ENCODE data around the gene ASB18. TPM values are rescaled to one million over a fixed set of nuclear protein-coding genes. Genes with fewer than 3 reads are reported as not detected.

Gene ASB18
- total RNA-seq, 1 donor from 2014 or later: not detected

DNA sequence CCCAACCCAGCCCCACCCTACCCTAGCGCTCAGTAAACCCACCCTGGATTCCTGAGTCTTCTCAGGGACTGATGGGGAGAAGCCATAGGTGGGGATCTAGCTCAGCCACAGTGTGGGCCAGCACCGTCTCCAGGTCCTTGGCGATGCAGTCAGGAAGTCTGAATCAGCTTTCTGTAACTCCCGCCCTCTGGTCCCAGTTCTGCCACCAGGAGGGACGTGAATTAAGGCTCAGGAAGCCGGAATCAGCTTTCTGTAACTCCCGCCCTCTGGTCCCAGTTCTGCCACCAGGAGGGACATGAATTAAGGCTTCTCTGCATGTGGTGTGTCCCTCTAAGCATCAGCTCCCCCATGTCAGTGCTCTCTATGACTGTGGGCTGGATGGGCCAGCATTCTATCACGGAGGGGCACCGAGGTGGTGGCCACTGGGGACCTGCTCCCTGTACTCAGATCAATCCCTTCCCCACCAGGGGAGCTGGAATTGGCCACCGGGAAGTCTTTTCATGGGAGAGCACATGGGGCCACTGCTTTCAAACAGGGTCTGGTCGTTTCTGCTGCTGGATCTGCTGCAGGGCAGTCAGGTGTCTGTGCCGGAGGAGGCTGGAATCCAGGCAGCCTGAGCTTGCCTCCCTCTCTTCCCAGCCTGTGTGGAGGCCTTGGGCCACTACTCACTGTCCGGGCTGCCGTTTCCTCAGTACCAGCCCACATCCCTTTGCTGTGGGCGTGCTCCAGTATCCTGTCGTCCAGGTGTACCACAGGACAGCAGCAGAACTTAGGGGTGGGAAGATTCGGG is 24.7 kb downstream of the ASB18 start:
- no peak for DNase-seq (ENCODE audit: low read depth)
- Histone ChIP-seq H3K36me3 (ENCODE audit: control insufficient read depth, insufficient read depth, low read length) (no peaks in the 10 kb centered on the region), H3K27me3 (ENCODE audit: control insufficient read depth, insufficient read depth, low read length) (peaks cover 39% of the 10 kb centered on the region)

DNA sequence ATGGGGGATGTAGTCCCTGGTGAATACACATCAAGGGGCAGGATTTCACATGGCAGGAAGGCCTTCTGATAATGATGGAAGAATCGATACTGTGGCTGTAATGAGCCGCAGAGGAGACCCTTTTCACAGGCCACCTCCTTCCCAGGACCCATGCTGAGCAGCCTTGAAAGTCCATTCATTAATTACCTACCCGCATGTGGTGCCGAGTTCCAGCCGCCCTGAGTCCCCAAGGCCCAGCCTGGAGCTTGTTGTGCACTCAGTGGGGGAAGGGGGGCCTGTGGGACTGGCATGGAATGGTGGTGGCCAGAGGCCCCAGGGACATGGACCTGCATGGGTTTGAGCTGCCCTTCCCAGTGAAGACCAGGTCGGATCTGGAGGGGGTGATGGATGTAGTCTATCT is 25.5 kb downstream of the ASB18 start:
- TF ChIP-seq, protein P1, sequence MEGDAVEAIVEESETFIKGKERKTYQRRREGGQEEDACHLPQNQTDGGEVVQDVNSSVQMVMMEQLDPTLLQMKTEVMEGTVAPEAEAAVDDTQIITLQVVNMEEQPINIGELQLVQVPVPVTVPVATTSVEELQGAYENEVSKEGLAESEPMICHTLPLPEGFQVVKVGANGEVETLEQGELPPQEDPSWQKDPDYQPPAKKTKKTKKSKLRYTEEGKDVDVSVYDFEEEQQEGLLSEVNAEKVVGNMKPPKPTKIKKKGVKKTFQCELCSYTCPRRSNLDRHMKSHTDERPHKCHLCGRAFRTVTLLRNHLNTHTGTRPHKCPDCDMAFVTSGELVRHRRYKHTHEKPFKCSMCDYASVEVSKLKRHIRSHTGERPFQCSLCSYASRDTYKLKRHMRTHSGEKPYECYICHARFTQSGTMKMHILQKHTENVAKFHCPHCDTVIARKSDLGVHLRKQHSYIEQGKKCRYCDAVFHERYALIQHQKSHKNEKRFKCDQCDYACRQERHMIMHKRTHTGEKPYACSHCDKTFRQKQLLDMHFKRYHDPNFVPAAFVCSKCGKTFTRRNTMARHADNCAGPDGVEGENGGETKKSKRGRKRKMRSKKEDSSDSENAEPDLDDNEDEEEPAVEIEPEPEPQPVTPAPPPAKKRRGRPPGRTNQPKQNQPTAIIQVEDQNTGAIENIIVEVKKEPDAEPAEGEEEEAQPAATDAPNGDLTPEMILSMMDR (IDR thresholded peaks at IDR 0.05; ENCODE audit: insufficient read depth, low read length, poor library complexity, severe bottlenecking): no peak
- H3K27me3 ChIP-seq (ENCODE audit: control insufficient read depth, insufficient read depth, low read length): peaks cover 41% of the 10 kb centered on the region
- no peak for DNase-seq (ENCODE audit: low read depth)
- H3K36me3 ChIP-seq (ENCODE audit: control insufficient read depth, insufficient read depth, low read length): no peaks in the 10 kb centered on the region
- H3K4me3 ChIP-seq (ENCODE audit: low read depth, low read length): no peak overlapping the region

More for the DNA sequence above, 24.7 kb downstream of the ASB18 start:
- no peak overlapping the region for H3K4me3 ChIP-seq (ENCODE audit: low read depth, low read length)
- TF ChIP-seq, protein P1 (IDR thresholded peaks at IDR 0.05; ENCODE audit: insufficient read depth, low read length, poor library complexity, severe bottlenecking): no peak

DNA sequence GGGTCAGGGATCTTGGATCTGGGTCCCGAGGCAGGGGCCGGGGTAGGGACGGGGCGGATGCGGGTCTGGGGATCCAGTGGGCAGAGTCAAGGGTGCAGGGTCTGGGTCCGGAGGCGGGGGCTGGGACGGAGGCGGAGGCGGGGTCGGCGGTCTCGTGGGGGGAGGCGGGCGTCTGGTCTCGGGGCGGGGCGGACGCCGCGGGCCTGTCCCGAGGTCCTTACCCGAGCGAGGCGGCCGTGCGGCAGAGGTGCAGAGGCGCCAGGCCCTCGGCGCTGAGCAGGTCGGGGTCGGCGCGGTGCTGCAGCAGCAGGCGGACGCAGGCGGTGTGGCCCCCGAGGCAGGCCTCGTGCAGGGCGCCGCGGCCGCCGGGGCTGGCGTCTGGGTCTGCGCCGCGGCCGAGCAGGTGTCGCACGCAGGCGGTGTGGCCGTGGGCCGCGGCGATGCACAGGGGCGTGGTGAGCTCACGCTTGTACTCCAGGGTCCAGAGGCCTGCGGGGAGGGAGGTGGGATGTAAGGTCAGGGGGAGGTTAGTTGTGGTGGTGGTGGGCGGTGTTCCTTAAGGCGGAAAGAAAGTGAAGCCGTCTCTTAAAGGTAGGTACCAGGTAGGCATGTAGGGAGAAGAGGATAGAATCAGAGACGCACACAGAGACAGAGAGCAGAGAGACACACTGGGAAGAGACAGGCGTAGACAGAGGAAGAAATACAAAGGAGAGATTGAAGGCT is 26.6 kb downstream of the ASB18 start:
- DNase-seq (ENCODE audit: low read depth): no peak
- TF ChIP-seq, protein P1 (IDR thresholded peaks at IDR 0.05; ENCODE audit: insufficient read depth, low read length, poor library complexity, severe bottlenecking): no peak

DNA sequence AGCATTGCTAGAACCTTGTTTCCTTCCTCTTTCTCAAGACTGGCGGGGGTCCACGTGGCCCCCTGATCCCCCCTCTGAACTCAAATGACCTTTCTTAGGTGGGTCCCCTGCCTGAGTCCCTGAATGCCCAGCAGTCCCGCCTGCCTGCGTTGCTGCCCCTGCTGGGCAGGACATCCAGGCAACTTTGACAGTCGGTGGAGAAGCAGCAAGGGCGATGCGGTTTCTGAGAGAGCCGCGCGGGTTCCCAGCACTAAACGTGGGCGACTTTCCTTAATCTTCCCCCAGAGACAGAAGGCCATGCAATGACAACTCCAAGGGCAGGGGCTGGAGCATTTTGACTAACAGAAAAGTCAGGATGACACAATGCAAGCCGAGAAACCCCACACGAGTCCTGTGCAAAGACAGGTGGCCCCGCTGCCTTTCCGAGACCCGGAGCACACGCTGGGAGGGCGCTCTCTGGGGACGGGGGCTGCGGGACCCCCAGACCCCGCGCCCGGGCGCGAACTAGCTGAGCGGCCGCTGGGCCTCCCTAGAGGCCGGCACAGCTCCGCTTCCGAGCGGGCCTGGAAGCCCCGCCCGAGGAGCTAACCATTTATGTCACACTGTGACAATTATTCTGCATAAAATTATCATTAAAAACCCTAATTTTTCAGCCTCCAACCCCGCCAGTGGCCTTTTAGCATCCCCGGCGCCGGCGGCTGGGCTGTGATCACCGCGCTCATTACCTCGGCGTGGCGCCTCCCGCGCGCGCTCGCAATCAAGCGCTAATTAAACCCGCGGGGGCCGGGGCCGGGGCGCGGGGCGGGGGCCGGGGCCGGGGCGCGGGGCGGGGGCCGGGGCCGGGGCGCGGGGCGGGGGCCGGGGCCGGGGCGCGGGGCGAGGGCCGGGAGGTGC is 27.4 kb downstream of the ASB18 start:
- Histone ChIP-seq H3K4me3 (ENCODE audit: low read depth, low read length) (peak overlapping the region; percentile 6), H3K27me3 (ENCODE audit: control insufficient read depth, insufficient read depth, low read length) (peaks cover 41% of the 10 kb centered on the region), H3K36me3 (ENCODE audit: control insufficient read depth, insufficient read depth, low read length) (no peaks in the 10 kb centered on the region)
- no peak for DNase-seq (ENCODE audit: low read depth)
- TF ChIP-seq, protein P1 (IDR thresholded peaks at IDR 0.05; ENCODE audit: insufficient read depth, low read length, poor library complexity, severe bottlenecking): no peak

More for the DNA sequence above, 26.6 kb downstream of the ASB18 start:
- peaks cover 41% of the 10 kb centered on the region for H3K27me3 ChIP-seq (ENCODE audit: control insufficient read depth, insufficient read depth, low read length)
- no peaks in the 10 kb centered on the region for H3K36me3 ChIP-seq (ENCODE audit: control insufficient read depth, insufficient read depth, low read length)
- no peak overlapping the region for H3K4me3 ChIP-seq (ENCODE audit: low read depth, low read length)

DNA sequence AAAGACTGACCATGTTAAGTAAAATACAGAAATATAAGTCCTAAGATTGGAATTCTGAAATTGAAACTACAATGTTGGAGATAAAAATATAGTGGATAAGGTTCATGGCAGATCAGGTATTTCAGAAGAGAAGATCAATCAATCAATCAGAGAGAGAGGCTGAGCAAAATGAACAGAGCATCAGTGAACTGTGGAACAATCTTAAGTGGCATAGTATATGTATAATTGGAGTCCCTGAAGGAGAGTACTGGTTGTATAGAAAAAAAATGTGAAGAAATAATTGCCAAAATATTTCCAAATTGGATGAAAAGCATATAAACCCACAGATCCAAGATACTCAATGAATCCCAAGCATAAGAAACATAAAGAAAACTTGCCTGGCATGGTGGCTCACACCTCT is 35.0 kb downstream of the ASB18 start:
- Histone ChIP-seq H3K36me3 (ENCODE audit: control insufficient read depth, insufficient read depth, low read length) (no peaks in the 10 kb centered on the region), H3K4me3 (ENCODE audit: low read depth, low read length) (no peak overlapping the region), H3K27me3 (ENCODE audit: control insufficient read depth, insufficient read depth, low read length) (peaks cover 2% of the 10 kb centered on the region)
- TF ChIP-seq, protein P1 (IDR thresholded peaks at IDR 0.05; ENCODE audit: insufficient read depth, low read length, poor library complexity, severe bottlenecking): no peak
- DNase-seq (ENCODE audit: low read depth): no peak
